Progenitor cell of endocrine pancreas (in vitro differentiated cells): Measurements from ENCODE around the gene KRCC1. TPM values are rescaled to one million over a fixed set of nuclear protein-coding genes. Genes with fewer than 3 reads are reported as not detected.
A peak's percentile ranks its signal among the peaks of the same experiment; 100 is the strongest.

Experiments
- DNase-seq: peaks from one replicate; pipeline ENCODE4 v3.0.0; 2021; ENCODE audit warnings: low spot score; ENCODE audit not compliant: unreplicated experiment
- H3K27ac Mint-ChIP-seq: 2 replicates; pipeline ENCODE4 v1.8.0; 2021; ENCODE audit warnings: mild to moderate bottlenecking, moderate library complexity, mixed read lengths
- H3K27me3 Mint-ChIP-seq: 2 replicates; pipeline ENCODE4 v1.8.0; 2021; ENCODE audit warnings: mixed read lengths
- H3K36me3 Mint-ChIP-seq: 2 replicates; pipeline ENCODE4 v1.8.0; 2022; ENCODE audit warnings: mixed read lengths; ENCODE audit not compliant: insufficient read depth
- H3K4me1 Mint-ChIP-seq: 2 replicates; pipeline ENCODE4 v1.8.0; 2021; ENCODE audit warnings: low read depth, mixed read lengths
- H3K4me3 Mint-ChIP-seq: 2 replicates; pipeline ENCODE4 v1.8.0; 2021; ENCODE audit warnings: low read depth, mild to moderate bottlenecking, moderate library complexity, mixed read lengths
- H3K9me3 Mint-ChIP-seq: 2 replicates; pipeline ENCODE4 v1.8.0; 2021; ENCODE audit warnings: low read depth, mixed read lengths
- CTCF ChIP-seq: fragments of 200-600 bp; sonication (generic); IDR thresholded peaks from one replicate; pipeline ENCODE4 v1.5.0; 2021; ENCODE audit warnings: antibody characterized with exemption, mild to moderate bottlenecking; ENCODE audit not compliant: unreplicated experiment
- long read RNA-seq: library from polyadenylated mRNA; unstranded; transcript quantifications from one replicate; pipeline ENCODE4 v2.0.0, GENCODE V29; 2020
- total RNA-seq: library from RNA; stranded (reverse); gene quantifications from 2 replicates; pipeline ENCODE4 v1.2.1, GENCODE V29; 2021

KRCC1 gene
- total RNA-seq: 16.2 and 16.7 TPM in 2 replicates
- long read RNA-seq, transcript KRCC1-201 (4 exons, 1,753 nt): major isoform, 16 of 23 reads
- long read RNA-seq, partial matches to known transcripts: 2 of 23 reads
- long read RNA-seq, other reads (novel, unspliced or antisense): 5 of 23 reads

- Mint-ChIP-seq H3K9me3 (no peaks in the 10 kb centered on the region), H3K27me3 (no peaks in the 10 kb centered on the region)
Observed at GRCh38 chr2:88055371-88056128, at the start of gene KRCC1. KRCC1 (minus strand) TSS chr2:88055783; CDS start chr2:88028563, 27,220 bp downstream.

GRCh38 chr2:88100489-88100858 is 44.9 kb upstream of the KRCC1 start:
- no peaks in the 10 kb centered on the region for H3K9me3 Mint-ChIP-seq
- no peaks in the 10 kb centered on the region for H3K27me3 Mint-ChIP-seq
- no peaks in the 10 kb centered on the region for H3K36me3 Mint-ChIP-seq
- no peak for DNase-seq
- H3K27ac Mint-ChIP-seq: no peak overlapping the region
- H3K4me3 Mint-ChIP-seq: no peak overlapping the region
- TF ChIP-seq CTCF: no peak
- no peaks in the 10 kb centered on the region for H3K4me1 Mint-ChIP-seq

More at GRCh38 chr2:88055371-88056128, at the start of gene KRCC1:
- DNase-seq: peak; percentile 88
- Mint-ChIP-seq H3K36me3 (peaks cover 1% of the 10 kb centered on the region), H3K4me3 (peak within 1 kb of the TSS; percentile 99), H3K4me1 (peaks cover 27% of the 10 kb centered on the region), H3K27ac (peak within 1 kb of the TSS; percentile 96)
- no peak for TF ChIP-seq CTCF

- Mint-ChIP-seq H3K27me3 (no peaks in the 10 kb centered on the region), H3K4me3 (no peak overlapping the region), H3K9me3 (no peaks in the 10 kb centered on the region), H3K27ac (no peak overlapping the region), H3K4me1 (no peaks in the 10 kb centered on the region), H3K36me3 (no peaks in the 10 kb centered on the region)
- no peak for TF ChIP-seq CTCF
- DNase-seq: no peak
Observed at GRCh38 chr2:88099798-88100488, 44.4 kb upstream of the KRCC1 start.

GRCh38 chr2:88098558-88098900 is 42.9 kb upstream of the KRCC1 start:
- no peak overlapping the region for H3K27ac Mint-ChIP-seq
- no peak for TF ChIP-seq CTCF
- H3K9me3 Mint-ChIP-seq: no peaks in the 10 kb centered on the region
- DNase-seq: no peak
- H3K4me1 Mint-ChIP-seq: no peaks in the 10 kb centered on the region
- H3K27me3 Mint-ChIP-seq: no peaks in the 10 kb centered on the region
- H3K4me3 Mint-ChIP-seq: no peak overlapping the region
- no peaks in the 10 kb centered on the region for H3K36me3 Mint-ChIP-seq

GRCh38 chr2:88097891-88098557 is 42.4 kb upstream of the KRCC1 start:
- no peak overlapping the region for H3K4me3 Mint-ChIP-seq
- H3K27ac Mint-ChIP-seq: no peak overlapping the region
- no peak for TF ChIP-seq CTCF
- no peaks in the 10 kb centered on the region for H3K9me3 Mint-ChIP-seq
- no peaks in the 10 kb centered on the region for H3K4me1 Mint-ChIP-seq
- H3K27me3 Mint-ChIP-seq: no peaks in the 10 kb centered on the region
- DNase-seq: no peak
- no peaks in the 10 kb centered on the region for H3K36me3 Mint-ChIP-seq
